Stimulated activated CD4-positive, alpha-beta T cell treated with anti-CD3 and anti-CD28 coated beads, Interleukin-12 subunit alpha, Interleukin-12 subunit beta, amount 100 ng/mL, for 48 hours (primary cell): ENCODE measurements around the gene PLEKHG1.

Experiments
- DNase-seq, 3 donors: peaks; one replicate each; pipeline ENCODE4 v3.0.0-alpha.2; 2020; ENCODE audit warnings: low read depth in 2 of 3, low spot score in 1 of 3

The PLEKHG1 gene

GRCh38 chr6:150617496-150618460 lies 18.1 kb downstream of the PLEKHG1 start:
- DNase-seq: no peak

DNA sequence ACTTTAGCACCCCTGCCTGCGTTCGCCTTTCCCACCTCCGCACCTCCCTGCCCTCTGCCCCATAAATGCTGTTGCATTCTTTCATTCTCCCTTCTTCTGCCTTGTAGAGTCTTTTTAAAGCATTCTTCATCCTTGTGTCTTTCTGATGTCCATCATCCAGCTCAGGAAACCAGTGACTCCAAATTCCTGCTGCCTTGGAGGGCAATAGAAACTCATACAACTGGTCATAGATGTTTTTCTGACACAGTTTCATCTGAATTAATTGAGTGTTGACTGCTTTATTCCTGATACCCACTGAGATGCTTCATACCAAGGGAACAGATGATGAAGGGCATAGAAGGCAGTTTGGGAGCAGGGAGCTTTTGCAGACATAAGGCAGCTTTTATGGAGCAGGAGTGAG lies 19.6 kb downstream of the PLEKHG1 start:
- no peak for DNase-seq

- DNase-seq: no peak
These were observed 20.6 kb downstream of the PLEKHG1 start for GRCh38 chr6:150620244-150620643.

DNA sequence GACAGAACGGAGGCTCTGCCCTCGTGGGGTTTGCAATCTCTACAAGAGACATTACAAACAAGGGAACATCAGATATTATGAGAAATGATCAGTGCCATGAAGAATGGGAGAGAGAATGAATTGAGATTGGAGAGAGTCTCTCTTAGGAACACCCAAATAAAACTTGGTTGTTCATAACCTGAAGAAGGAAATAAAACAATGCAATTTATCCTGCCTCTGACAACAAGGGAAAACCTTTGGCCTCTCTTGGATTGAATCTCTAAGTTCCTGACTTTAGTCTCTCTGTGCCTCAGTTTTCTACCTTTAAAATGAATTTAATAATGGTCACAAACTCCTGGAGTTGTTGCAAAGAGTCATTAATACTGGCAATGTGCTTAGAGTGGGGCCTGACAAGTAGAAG lies 21.1 kb downstream of the PLEKHG1 start:
- no peak for DNase-seq

DNA sequence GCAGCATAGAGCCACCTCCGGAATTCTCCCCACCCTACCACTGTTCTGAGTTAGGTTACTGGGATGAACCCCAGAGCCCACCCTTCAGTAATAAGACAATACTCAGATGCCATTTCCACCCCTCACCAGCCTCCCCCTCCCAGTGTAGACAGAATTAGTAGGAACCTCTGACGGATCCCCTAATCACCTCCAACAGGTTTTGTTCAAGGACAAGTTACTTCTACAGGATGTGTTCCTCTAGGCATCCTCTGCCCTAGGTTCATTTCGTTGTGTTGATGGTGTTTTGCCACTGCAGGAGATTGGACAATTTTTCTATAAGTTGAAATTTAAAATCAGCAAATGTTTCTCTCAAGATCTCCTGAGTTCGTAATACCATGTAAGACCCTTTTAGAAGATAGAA lies 22.8 kb downstream of the PLEKHG1 start:
- DNase-seq: no peak

DNA sequence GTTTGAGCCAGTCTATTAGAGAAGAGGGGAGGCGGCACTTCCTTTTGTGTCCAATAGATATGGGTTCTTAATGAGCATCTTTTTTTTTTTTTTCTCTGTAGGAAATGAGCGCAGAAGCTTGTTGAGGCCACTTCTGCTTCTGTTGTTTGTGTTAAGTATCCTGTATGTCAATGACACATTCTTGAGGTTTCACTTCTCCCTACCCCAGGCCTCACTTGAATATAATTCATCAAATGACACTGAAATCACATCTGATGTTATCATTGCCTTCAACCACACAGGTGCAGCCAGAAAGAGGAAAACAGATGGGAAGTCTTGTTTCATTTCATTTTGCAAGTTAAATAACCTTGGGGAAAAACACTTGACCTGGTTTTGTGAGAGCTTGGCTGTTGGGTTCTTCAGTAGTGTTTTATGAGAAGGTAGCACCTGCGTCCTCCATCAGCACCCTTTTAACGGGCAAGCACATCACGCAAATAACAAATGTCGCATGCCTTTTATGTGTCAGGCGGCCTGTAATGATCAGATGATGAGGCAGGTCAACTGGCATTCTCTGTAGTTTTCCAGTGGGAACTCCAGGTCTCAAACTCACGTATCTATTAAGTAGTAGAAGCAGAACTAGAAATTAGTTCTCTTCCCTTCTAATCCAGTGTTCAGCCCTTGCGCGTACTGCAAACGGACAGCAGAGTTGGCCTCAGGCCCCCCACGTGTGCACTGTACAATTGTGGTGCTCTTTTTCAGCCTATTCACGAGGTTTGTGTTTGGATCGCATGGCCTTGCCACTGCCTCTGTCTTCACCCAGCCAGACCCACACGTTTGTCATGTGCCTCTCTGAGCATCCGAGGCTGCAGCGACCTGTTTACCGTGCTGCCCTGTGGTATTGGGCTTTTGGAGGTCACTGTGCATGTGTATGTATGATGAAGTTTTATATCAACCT lies 23.5 kb downstream of the PLEKHG1 start:
- DNase-seq: no peak

GRCh38 chr6:150624191-150624590 lies 24.5 kb downstream of the PLEKHG1 start:
- no peak for DNase-seq

GRCh38 chr6:150625927-150626326 lies 26.2 kb downstream of the PLEKHG1 start:
- no peak for DNase-seq

DNA sequence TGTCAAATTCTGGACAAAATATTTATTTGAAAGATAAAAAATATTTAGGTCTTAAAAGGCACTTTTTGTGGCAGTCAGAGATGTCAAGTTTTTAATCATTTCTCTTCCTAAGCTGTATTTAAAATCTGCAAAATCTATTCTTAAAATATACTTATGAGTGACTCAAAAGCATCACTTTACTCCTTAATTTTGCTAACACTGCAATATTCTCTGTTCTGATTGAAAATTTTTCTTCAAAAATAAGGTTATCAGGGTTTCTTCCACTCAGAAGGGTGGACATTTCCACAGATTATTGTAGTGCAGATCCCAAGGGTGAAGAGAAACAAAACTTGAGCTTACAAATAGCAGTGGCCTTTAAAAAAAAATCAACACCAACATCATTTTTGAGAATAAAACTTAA lies 27.5 kb downstream of the PLEKHG1 start:
- no peak for DNase-seq

GRCh38 chr6:150627585-150628025 lies 27.9 kb downstream of the PLEKHG1 start:
- no peak for DNase-seq

GRCh38 chr6:150628908-150629307 lies 29.2 kb downstream of the PLEKHG1 start:
- no peak for DNase-seq

DNA sequence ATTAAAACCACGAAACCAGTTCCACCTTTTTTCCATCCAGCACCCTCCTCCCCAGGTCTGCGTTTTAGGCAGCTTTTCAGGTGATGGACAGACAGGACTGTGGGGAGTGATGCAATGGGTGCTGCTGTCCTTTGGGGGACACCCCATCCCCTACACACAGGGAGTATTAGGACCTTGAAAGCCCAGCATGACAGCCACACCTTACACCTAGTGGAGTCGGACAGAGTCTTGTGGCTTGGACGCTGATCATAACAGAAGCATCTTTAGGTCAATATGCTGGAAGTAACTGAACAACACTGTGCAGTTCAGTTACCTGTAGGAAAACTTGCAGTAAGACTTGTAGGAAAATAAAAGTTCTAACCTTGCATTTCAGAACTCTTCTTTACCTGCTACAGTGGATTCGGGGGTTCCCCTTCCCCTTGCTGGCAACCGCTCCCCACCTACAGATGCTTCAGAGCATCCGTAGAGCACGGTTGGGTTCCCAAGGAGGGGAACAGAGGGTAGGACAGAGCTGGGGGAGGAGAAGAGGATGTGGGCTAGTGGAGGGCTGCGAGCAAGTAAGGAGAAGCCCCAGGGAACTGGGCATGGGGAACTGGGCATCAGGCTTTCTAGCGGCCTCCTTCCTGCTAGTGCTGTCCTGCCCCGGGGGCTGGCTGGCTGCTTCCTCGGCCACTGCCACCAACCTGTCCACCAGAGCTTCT lies 31.7 kb downstream of the PLEKHG1 start:
- DNase-seq: peak in 1 of 3 donors; percentile 6

- DNase-seq: no peak
These were observed 32.4 kb downstream of the PLEKHG1 start for GRCh38 chr6:150631984-150632642.

DNA sequence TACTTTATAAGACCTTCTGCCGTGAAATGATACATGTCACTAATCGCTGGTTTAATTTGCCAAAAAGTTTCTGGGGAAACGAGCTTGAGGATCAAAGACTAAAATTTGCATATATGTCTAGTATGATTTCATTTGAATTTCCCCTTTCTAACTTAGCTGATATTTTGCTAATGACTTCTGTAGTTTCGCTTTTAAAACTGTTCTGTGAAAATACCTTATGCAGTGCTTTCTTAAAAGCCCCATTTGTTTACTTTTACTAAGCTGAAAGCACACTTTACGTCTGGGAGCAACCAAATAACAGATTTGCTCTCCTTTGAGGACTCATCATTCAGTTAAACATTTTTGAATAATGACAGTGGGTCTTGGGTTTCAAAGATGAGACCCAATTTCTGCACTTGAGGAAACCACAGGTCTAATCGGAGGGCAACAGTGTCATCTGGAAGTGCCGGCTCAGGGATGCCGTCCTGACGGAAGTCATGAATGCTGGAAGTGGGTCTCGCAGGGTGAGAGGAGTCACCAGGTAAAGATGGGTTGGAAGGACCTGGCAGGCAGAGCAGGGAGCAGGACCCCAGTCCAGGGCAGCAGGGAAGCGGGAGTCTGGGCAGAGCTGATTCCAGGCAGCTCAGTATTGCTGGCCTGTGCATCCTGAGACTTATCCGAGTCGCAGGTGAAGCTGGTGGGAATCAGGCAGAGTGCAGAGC lies 33.2 kb downstream of the PLEKHG1 start:
- DNase-seq: no peak

- no peak for DNase-seq
These were observed 33.8 kb downstream of the PLEKHG1 start for GRCh38 chr6:150633486-150633834.

DNA sequence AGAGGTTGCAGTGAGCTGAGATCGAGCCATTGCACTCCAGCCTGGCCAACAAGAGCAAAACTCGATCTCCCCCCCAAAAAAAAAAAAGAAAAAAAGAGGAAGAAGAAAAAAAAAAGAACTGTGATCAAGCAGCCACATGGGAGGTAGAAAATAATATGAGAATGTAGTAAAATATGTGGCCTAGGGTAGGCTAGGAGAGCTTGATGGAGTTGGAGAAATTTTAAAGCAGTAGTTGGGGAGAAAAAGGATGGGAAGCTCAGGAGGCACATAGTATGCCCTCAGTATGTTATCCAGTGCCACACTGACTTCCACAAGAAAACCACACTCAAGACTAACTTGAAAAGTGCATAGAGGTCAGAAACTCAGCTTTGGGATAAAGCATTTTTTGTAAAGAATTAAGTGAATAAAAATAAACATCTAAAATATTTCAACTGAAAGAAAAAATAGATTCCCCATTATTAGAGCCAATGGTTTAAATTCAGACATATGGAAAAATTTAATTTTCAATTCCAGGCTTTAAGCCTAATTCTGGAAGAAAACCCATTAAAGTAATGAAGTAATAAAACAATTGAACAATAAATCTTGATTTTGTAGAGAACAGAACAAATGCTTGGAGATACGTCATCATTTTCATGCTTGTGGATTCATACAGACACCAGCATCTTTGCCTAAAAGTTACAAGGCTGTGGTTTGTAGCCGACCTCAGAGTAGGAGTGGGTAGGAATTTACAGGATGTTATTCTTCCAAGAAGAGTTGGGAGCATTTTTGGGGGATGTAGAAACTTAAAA lies 34.7 kb downstream of the PLEKHG1 start:
- DNase-seq: no peak

GRCh38 chr6:150634964-150635292 lies 35.2 kb downstream of the PLEKHG1 start:
- DNase-seq: no peak

- no peak for DNase-seq
These were observed 36.3 kb downstream of the PLEKHG1 start for GRCh38 chr6:150635906-150636514.

DNA sequence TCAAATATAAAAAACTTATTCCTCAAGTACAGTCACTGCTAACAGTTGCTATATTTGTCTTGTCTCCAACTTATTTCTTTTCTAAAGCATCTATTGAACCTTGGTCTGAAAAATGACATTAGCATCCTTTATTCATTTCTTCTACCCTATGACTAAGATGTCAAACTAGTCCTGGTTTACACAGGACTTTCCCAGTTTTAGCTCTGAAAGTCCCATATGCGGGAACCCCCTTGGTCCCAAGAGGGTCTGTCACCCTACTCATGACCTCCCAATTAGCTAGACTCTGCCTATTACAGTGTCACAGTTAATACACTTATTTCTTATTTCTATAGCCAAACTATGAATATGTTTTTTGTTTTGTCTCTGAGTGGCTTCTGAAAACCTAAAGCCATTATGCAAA lies 37.1 kb downstream of the PLEKHG1 start:
- DNase-seq: no peak
